Limb (tissue), 2 donors: ENCODE measurements around the gene PRPS1.
"Not testable (repeated sequence)": the region's sequence is repeated elsewhere in the genome, so short reads cannot be mapped to it uniquely, and the experiment has no call there.

Experiments
- DNase-seq, 2 donors: peaks; one replicate each; pipeline ENCODE4 v3.0.0-alpha.2; 2016; ENCODE audit errors: extremely low spot score in 2 of 2

Gene PRPS1

DNA sequence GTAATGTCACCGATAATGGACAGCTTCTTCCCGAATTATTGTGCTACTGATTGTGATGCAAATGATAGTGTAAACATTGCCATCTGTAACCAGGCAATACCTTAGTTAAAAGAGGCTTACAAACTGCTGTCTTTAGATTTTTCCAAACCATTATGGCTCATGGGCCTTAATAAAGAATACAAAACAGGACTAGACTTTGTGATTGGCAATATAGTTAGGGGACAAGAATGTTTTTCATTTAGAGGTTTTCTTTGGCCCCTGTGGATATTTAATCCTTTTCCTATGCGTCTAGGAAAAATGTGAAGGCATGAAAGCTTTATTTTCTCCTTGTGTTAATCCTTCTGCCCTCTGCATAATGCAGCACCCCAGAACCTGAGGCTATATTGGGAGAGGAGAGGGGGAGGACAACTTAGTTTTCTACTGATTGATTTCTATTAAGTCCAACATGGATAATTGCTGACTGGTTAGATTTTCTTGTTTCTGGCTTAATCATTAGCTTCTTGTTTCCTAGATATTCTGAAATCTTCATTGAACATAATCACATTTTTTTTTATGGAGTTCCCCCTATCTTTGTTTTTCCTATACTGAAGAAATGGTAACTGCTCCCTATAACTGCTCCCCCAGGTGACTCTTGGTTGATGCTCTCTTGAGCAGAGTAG is 1.9 kb downstream of the PRPS1 start:
- no peak for DNase-seq

DNA sequence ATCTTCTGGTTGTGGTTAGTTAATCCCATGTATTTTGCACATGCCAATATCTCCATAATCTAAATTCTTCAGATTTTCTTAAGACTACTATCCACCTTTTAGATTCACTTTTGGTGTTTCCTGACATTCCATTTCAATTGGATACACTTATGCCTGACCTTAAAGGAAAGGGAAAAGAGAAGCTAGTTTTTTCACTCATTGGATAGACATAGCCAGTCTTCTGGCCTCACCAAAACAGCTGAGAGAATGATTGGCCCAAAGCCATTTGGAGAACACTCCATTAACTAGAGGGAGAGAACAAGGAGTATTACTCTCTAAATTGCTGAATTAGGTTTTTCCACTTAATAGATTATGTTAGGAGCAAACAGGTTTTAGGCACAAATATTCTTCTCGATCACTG is 4.0 kb downstream of the PRPS1 start:
- DNase-seq: no peak

DNA sequence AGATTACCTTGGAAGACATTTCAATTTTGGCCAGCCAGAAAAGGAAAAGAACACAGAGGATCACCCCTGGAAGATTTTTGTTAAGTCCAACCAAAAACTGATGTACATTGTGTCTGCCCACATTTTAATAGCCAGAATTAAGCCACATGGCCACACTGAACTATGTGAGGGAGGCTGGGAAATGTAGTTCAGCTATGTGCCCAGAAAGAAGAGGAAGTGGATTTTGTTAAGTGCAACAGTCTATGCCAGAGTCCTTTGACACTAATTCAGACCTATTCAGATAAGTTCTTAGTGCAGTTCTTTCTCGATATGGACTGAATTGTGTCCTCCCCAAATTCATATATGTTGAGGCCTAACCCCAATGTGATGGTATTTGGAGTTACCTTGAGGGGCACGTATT is 18.4 kb downstream of the PRPS1 start:
- DNase-seq: no peak

DNA sequence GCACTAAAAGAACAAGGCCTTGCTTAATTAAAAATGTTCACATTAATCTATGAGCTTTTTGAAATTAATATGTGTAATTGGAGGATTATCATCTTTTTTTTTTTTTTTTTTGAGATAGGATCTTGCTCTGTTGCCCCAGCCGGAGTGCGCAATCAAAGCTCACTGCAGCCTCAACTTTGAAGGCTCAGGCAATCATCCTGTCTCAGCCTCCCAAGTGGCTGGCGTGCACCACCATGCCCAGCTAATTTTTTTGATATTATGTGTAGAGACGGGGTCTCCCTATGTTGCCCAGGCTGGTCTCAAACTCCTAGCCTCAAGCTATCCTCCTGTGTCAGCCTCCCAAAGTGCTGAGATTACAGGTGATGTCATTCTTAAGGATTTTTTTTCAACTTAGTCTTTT is 20.0 kb downstream of the PRPS1 start:
- DNase-seq: no peak

DNA sequence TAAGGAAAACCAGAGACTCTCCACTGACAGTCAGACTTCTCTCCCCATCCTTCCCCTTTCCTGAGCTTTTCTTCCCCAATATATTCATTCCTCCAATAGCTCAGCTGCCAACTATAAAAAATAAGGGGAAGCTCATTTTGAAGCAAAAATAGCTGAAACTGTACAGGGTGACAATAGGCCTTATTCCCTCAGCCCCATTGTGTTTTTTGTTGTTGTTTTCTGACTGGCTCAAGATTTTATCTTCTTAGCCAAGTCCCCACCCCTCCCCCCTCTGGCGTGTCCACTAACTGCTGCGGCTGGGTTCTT is 26.2 kb downstream of the PRPS1 start:
- DNase-seq: no peak

DNA sequence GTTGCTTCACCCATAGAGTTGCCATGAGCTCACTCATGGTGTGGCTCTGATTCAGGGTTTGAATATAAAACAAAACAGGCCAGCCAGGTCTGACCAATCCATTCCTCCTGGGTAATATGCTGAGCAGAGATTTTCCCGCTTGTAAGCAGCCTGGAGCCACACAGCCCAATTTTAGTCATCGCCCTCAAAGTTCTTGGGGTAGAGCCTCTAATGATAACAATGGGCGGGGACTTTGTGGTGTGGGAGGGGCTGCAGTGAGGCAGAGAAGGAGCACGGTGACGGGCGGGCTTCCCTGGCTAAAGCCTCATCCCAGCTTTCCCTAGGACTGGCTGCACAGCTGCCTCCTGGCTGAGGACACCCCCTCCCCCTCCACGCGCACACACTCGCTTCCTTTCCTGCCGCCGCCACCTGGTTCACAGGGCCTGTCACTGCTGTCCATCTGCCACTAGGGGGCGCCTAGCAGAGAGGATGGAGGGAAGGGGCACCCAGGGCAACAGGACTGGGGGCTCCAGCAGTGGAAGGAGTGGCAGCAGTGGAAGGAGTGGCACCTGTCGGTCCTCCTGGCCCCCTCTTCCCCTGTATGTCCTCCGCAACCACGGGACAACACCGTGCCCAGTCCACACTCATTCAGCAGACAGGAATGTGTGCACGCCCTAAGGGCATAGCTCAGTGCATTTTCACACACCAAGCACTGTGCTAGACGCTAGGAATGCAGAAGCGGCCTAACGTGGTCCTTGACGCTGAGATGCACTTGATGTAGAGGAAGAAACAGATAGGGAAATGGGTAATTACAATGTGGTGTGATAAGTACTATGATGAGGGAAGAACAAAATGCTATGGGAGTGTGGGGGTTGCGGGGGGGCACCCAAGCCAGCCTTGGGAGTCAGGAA is 26.8 kb downstream of the PRPS1 start:
- peak; percentile 29 to 69 for DNase-seq

DNA sequence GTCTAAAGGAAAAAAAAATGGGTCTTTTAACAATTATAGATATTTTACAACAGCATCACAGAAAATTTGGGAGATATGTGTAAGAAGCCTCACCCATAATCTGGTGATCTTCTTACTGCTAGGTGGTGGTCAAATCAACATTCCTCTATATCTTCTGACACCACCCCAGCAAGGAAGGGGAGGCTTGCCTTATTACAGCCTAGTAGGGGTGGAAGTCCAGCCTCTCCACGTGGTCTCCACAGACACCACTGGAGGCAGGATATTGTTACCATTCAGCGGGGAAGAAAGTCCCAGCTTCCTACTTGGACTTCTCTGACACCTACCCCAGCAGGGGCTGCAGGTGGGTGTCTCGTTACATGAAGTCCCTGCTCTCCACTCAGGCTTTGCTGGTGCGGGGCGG is 28.7 kb downstream of the PRPS1 start:
- DNase-seq: no peak

DNA sequence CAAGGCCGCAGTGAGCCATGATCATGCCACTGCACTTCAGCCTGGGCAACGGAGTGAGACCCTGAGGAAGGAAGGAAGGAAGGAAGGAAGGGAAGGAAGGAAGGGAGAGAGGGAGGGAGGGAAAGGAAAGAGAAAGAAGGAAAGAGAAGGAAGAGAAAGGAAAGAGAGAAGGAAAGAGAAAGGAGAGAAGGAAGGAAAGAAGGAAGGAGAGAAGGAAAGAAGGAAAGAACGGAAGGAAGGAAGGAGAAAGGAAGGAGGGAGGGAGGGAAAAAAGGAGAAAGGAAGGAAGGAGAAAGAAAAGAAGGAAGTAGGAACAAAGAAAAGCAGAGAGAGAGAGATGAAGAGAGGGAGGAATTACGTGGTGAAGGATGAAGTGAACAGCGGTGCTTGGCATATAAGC is 30.4 kb downstream of the PRPS1 start:
- no peak for DNase-seq

DNA sequence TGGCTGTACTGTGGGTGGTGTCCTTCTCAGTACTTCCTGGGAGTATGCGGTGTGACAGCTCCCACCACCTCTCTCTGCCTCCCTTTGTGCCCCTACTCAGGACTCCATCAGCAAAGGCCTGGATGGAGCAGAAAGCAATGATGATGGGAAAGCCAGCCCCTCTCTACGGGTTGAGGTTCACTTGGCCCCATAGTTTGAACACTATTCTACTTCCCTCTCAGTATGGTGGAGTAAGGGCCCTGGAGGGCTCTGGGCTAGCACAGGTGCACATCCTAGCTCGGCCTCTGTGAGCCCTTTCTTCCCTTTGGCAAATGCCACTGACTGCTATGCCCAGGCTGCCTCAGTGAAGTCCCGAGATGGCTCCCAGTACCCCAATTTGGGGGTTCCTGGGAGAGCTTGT is 31.0 kb downstream of the PRPS1 start:
- no peak for DNase-seq

DNA sequence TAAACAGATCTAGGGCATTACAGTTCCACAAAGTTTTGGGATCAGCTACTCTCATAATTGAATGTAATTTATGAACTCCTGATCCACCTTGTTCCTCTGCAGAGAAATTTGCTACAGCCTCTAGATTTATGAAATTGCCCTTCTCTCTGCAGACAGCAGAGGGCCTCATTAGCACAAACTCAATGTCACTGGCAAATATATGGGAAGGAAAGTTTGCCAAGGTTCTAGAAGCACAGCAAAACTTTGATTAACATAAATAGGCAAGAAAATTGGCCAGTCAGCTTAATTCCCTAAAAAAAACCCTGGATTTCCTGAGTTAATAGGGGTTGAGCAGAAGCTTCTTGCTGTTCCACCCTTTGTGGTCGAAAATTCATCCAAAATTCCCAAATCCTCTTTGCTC is 31.5 kb downstream of the PRPS1 start:
- peak in 1 of 2 donors; percentile 68 for DNase-seq

DNA sequence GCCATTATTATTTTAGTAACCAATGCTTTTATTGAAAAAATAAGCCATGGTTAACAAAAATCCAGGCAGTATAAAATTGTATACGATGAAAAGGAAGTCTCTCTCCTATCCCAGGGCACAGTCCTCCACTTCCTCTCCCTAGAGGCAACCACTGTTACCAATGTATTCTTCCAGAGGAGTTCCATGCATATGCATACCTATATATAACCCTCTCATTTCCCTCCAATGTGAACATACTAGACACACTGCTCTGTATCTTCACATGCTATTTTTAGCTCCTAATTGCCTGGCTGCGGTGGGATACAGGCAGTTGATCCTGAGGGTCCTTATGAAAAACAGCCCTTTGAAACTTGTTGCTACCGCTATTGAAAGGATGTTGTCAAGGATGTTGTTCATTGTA is 33.8 kb downstream of the PRPS1 start:
- no peak for DNase-seq

DNA sequence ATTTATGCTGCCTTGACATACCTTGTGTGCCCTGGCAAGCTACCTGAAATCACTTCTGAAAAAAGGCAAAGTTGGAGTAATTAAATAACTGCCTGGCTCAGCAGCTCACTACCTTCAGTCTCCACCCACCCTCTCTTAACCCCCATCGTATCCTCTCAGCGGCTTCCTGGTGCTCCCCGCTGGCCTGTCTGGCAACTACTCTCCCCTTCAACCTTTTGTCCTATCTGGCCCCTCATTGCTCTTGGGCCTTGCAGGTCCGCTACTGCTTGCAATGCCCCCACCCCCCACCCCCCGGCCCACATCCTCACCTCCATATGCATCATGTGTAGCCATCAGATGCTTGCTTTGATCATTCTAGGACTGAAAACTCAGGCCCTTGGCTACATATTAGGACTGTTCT is 34.5 kb downstream of the PRPS1 start:
- DNase-seq: no peak

DNA sequence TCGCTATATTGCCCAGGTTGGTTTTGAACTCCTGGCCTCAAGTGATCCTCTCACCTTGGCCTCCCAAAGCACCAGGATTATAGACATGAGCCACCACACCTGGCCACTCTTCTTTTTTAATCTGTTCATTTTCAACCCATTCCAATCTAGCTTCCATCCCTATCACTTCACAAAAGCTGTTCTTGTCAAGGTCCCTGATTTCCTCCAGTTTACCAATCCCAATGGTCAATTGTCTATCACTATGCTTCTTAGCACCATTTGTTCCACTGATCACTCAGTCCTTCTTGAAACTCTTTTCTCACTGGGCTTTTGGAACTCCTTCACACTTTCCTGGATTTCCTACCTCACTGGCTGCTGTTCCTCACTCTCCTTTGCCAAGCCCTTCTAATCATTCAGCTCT is 38.6 kb downstream of the PRPS1 start:
- no peak for DNase-seq

DNA sequence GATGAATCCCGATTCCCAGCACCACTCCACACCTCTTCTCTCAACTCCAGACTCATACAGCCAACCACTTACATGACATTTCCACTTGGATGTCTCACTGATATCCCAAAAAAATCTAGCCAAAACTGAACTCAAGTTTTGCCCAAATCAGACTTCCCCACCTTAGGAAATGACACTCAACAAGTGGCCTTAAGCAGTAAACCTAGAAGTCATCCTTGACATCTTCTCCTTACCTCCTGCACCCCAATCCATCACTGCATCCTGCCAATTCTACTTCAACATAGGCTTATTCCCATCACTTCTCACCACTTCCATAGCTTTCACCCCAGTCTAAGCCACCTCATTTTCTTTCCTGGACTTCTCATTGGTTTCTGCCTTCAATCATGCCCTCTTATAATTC is 39.1 kb downstream of the PRPS1 start:
- no peak for DNase-seq

DNA sequence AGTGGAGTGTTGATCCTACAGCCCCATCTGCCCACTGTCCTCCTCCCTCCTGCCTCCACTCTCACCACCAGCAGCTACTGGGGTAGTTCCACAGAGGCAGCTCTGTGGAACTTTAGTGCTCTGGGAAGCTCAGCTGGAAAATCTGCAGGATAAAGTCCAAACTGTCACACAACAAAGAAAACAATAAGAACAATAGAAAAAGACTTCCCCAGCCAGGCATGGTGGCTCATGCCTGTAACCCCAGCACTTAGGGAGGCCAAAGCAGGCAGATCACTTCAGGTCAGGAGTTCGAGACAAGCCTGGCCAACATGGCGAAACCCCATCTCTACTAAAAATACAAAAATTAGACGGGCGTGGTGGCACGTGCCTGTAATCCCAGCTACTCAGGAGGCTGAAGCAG is 40.4 kb downstream of the PRPS1 start:
- DNase-seq: not testable (repeated sequence)

DNA sequence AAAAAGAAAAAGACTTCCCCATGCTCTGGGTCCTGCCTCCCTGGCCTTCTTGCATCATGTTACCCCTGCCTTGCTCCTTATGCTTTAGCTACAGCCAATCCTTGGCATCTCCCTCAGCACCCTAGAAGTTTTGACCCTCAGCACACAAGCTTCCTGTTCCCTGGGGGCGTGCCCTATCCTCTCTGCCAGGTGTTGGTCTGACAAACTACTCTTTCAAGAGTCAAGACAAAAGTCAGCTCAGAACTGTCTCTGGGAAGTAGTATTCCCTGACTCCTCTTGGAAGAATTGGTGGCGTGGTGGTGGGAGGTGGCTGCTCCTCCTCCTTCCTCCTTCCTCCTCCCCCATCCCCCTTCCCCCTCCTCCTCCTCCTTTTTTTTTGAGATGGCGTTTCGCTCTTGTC is 41.0 kb downstream of the PRPS1 start:
- DNase-seq: no peak

DNA sequence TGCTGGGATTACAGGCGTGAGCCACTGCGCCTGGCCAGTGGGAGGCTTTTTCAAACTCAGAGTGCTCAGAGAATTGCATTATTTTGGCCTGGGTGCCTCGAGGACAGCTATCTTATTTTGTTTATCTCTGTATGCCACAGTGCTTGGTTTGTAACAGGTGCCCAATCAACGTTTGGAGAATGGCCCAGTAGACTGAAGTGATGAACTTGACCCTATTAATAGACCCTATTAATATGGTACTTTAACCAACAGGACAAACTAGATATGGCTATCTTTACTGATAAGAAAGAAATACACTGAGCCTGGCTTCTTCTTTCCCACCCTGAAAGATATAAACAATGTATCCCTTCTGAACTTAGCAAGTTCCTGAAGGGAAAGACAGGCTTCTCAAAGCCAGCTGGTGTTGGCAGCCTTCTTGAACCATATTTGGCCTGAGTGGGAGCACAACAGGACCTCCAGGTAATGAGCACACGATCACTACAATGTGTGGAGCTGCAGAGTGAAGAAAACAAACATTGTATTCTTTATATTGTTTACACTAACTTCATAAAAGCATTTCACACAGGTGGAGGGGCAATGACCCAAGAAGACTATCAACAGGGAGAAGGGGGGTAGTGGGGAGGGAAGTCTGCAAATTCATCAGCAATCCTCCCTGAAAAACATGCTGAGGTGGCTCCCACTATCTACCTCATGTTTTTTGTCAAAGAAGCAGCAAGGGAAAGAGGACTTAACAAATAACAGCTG is 41.7 kb downstream of the PRPS1 start:
- DNase-seq: no peak

DNA sequence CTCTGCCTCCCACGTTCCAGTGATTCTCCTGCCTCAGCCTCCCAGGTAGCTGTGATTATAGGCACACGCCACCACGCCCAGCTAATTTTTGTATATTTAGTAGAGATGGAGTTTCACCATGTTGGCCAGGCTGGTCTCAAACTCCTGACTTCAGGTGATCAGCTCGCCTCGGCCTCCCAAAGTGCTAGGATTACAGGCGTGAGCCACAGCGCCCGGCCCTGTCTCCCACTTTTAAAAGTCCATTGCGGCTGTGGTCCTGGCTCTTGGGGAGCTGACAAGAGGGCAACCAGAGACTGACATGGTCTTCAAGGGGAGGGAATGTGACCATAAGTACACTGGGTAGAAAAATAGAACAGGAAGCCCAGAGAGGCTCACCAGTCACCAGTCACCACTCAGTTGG is 42.9 kb downstream of the PRPS1 start:
- not testable (repeated sequence) for DNase-seq

DNA sequence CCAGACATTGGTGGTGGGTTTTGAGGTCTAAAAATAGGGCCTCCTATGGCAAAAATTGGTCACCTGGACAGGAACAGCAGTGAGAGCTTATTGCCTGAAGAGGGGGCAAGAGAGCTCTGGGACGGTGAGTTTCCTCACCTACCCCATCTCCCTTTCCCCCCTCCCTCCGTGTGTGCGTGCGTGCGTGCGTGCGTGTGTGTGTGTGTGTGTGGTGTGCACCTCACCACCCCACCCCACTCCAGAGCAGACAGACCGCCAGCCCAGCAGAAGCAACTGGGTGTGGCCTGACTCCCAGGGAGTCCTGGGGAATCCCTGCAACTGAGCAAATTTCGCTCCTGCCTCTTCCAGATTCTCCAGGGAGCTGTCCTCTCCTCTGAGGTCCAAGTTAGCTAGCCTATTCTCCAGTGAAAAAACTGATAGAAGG is 44.7 kb downstream of the PRPS1 start:
- DNase-seq: peak; percentile 33 to 50

DNA sequence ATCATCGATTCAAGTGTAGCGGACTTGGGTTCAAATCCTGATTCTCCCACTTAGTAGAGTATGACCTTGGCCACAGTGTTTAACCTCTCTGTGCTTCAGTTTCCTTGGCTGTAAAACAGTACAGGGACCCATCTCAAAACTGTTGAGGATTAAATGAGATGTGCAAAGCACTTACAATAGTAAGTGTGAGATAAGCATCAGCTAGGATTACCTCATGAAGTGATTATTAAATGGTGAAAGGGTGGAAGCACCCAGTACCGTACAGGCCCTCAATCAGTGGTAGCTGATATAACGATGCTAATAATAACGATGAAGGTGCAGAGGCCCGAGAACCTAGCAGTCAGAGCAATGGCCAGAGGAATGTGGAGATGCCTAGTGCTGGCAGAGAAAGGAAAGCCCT is 45.1 kb downstream of the PRPS1 start:
- DNase-seq: no peak

DNA sequence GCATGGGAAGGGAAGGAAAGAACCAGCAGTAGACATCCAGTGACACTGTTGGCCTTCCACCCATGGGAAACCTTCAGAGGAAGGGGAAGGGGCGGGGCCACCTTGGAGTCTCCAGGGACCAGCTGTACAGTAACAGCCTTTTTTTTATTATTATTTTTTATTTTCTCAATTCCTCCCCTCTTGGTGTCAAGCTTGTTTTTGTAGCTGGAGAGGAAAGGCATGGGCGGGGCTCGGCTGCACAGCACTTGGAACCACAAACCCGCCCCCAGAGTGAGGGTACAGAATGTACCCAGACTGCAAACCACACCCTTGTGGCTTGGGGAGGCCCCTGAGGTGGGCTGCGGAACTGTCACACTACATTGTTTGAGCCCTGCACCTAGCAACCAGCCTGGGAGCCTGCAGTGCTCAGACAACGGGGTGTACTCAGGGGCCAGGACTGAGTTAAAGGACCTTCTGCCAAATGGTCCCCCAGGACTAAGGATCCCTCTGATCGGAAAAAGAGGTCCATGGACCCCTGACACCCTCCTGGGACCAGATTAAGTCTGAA is 45.7 kb downstream of the PRPS1 start:
- peak in 1 of 2 donors; percentile 49 for DNase-seq
